ENCODE measurements around the gene UQCRHL.
"Not testable (repeated sequence)": the region's sequence is repeated elsewhere in the genome, so short reads cannot be mapped to it uniquely, and the experiment has no call there.

UQCRHL gene

GRCh38 chr1:15835205-15835740, 27.8 kb upstream of the UQCRHL start:
- no peak for DNase-seq

- DNase-seq, result peak; percentile 89
Observed at GRCh38 chr1:15834406-15835204, 27.2 kb upstream of the UQCRHL start.

- no peak for DNase-seq
Observed at GRCh38 chr1:15833842-15834405, 26.5 kb upstream of the UQCRHL start.

GRCh38 chr1:15833069-15833679, 25.7 kb upstream of the UQCRHL start:
- peak; percentile 49 for DNase-seq

- DNase-seq, result no peak
Observed at GRCh38 chr1:15830258-15830657, 22.8 kb upstream of the UQCRHL start.

GRCh38 chr1:15828931-15829330, 21.5 kb upstream of the UQCRHL start:
- DNase-seq, result not testable (repeated sequence)

- not testable (repeated sequence) for DNase-seq
Observed at GRCh38 chr1:15827567-15827966, 20.1 kb upstream of the UQCRHL start.

- DNase-seq, result no peak
Observed at GRCh38 chr1:15826810-15827507, 19.5 kb upstream of the UQCRHL start.

- DNase-seq, result no peak
Observed at GRCh38 chr1:15825800-15826199, 18.4 kb upstream of the UQCRHL start.

- DNase-seq, result no peak
Observed at GRCh38 chr1:15820478-15820877, 13.0 kb upstream of the UQCRHL start.

- DNase-seq, result no peak
Observed at GRCh38 chr1:15816674-15817073, 9.2 kb upstream of the UQCRHL start.

GRCh38 chr1:15810073-15810472, 2.6 kb upstream of the UQCRHL start:
- DNase-seq, result no peak

GRCh38 chr1:15808955-15809354, 1.5 kb upstream of the UQCRHL start:
- DNase-seq, result no peak

- no peak for DNase-seq
Observed at GRCh38 chr1:15807121-15807520, 328 bp downstream of the UQCRHL start.

- DNase-seq, result no peak
Observed at GRCh38 chr1:15804060-15804459, 3.4 kb downstream of the UQCRHL start.

- DNase-seq, result peak; percentile 20
Observed at GRCh38 chr1:15803380-15803779, 4.1 kb downstream of the UQCRHL start.

GRCh38 chr1:15802234-15802965, 5.0 kb downstream of the UQCRHL start:
- DNase-seq, result no peak

- DNase-seq, result no peak
Observed at GRCh38 chr1:15799928-15800835, 7.3 kb downstream of the UQCRHL start.

GRCh38 chr1:15799004-15799867, 8.2 kb downstream of the UQCRHL start:
- peak; percentile 4 for DNase-seq

- DNase-seq, result no peak
Observed at GRCh38 chr1:15797614-15798390, 9.6 kb downstream of the UQCRHL start.
